IPS-20b (cell line): ENCODE results near the gene DIAPH1.

Experiments
- H3K27ac ChIP-seq: one replicate; pipeline ENCODE4 v1.5.1; 2013; ENCODE audit warnings: low read length
- H3K27me3 ChIP-seq: 2 replicates; pipeline ENCODE4 v1.6.1; 2013; ENCODE audit warnings: mild to moderate bottlenecking, low read length, inconsistent platforms; ENCODE audit not compliant: insufficient read depth
- H3K36me3 ChIP-seq: 2 replicates; pipeline ENCODE4 v1.6.1; 2013; ENCODE audit warnings: low read depth, mild to moderate bottlenecking, inconsistent platforms, low read length, moderate library complexity; ENCODE audit not compliant: insufficient read depth
- H3K4me1 ChIP-seq: 2 replicates; pipeline ENCODE4 v1.6.1; 2013; ENCODE audit warnings: mild to moderate bottlenecking, control low read depth, inconsistent platforms, low read length, moderate library complexity; ENCODE audit not compliant: insufficient read depth
- H3K4me3 ChIP-seq: 2 replicates; pipeline ENCODE4 v1.5.1; 2013; ENCODE audit warnings: mild to moderate bottlenecking, low read length, inconsistent platforms
- H3K9ac ChIP-seq: 2 replicates; pipeline ENCODE4 v1.6.1; 2013; ENCODE audit warnings: low read depth, mild to moderate bottlenecking, inconsistent platforms, low read length, moderate library complexity
- H3K9me3 ChIP-seq: 2 replicates; pipeline ENCODE4 v1.6.1; 2013; ENCODE audit warnings: mild to moderate bottlenecking, low read depth, low read length, inconsistent platforms; ENCODE audit not compliant: insufficient read depth

The DIAPH1 gene

DNA sequence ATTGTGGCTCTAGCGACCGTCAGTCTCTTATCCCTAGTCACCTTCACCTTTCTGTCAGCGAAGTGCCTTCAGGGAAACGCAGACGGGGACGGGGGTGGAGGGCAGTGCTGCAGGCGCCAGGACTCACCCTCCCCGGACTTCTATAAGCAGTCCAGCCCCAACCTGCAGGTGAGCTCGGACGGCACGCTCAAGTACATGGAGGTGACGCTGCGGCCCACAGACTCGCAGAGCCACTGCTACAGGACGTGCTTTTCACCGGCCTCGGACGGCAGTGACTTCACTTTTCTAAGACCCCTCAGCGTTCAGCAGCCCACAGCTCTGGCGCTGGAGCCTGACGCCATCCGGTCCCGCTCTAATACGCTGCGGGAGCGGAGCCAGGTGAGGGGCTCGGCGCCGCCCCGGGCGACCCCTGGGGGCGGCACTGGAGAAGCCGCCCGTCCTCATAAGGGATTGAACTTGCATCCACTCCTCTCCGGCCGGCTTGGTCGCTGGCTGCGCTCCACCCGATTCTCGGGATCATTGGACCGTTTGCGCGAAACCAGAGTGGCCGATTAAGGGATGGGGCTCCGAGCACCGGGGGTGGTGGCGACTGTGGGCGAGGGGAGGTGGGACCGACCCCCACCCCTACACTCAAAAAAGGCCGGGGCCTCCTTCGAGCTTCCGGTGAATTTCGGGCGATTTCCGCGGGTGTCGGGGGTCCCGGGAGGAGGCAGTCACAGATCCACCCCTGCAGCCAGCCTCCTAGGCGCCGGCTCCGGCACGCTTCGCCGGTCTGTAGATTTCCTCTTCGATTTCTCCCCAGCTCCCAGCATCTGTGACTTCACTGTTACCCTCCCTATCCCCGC, 127.3 kb downstream of the DIAPH1 start:
- no peak overlapping the region for H3K4me3 ChIP-seq
- H3K36me3 ChIP-seq: no peaks in the 10 kb centered on the region; the same call in 1 of the 2 replicates
- H3K9me3 ChIP-seq: no peaks in the 10 kb centered on the region
- no peak overlapping the region for H3K27ac ChIP-seq
- H3K4me1 ChIP-seq: peaks cover 29% of the 10 kb centered on the region
- H3K9ac ChIP-seq: no peak overlapping the region
- H3K27me3 ChIP-seq: peaks cover 7% of the 10 kb centered on the region

DNA sequence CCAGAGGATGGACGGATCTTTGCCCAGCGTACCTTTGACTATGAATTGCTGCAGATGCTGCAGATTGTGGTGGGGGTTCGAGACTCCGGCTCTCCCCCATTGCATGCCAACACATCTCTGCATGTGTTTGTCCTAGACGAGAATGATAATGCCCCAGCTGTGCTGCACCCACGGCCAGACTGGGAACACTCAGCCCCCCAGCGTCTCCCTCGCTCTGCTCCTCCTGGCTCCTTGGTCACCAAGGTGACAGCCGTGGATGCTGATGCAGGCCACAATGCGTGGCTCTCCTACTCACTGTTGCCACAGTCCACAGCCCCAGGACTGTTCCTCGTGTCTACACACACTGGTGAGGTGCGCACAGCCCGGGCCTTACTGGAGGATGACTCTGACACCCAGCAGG, 128.0 kb downstream of the DIAPH1 start:
- Histone ChIP-seq H3K27ac (no peak overlapping the region), H3K4me1 (peaks cover 21% of the 10 kb centered on the region), H3K4me3 (no peak overlapping the region), H3K27me3 (peaks cover 14% of the 10 kb centered on the region), H3K36me3 (no peaks in the 10 kb centered on the region; the same call in 1 of the 2 replicates), H3K9me3 (no peaks in the 10 kb centered on the region), H3K9ac (no peak overlapping the region)

DNA sequence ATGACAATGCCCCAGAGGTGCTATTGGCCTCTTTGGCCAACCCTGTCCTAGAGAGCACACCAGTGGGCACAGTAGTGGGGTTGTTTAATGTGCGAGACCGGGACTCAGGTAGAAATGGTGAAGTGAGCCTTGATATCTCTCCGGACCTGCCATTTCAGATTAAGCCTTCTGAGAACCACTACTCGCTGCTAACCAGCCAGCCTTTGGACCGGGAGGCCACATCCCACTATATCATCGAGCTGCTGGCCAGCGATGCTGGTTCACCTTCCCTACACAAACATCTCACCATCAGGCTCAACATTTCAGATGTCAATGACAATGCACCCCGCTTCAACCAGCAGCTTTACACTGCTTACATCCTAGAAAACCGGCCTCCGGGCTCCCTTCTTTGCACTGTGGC, 128.5 kb downstream of the DIAPH1 start:
- Histone ChIP-seq H3K36me3 (no peaks in the 10 kb centered on the region; the same call in 1 of the 2 replicates), H3K9me3 (no peaks in the 10 kb centered on the region), H3K4me1 (peaks cover 16% of the 10 kb centered on the region), H3K4me3 (no peak overlapping the region), H3K9ac (no peak overlapping the region), H3K27ac (no peak overlapping the region), H3K27me3 (peaks cover 19% of the 10 kb centered on the region)

DNA sequence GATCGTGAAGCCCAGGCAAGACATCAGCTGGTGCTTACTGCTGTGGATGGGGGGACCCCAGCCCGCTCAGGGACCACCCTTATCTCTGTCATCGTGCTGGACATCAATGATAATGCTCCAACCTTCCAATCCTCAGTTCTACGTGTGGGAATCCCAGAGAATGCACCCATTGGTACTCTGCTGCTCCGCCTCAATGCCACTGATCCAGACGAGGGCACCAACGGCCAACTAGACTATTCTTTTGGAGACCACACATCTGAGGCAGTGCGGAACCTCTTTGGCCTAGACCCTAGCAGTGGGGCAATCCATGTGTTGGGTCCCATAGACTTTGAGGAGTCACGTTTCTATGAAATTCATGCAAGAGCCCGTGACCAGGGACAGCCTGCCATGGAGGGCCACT, 129.0 kb downstream of the DIAPH1 start:
- H3K36me3 ChIP-seq: no peaks in the 10 kb centered on the region; the same call in 1 of the 2 replicates
- H3K27me3 ChIP-seq: peaks cover 23% of the 10 kb centered on the region
- no peaks in the 10 kb centered on the region for H3K9me3 ChIP-seq
- H3K9ac ChIP-seq: no peak overlapping the region
- H3K4me1 ChIP-seq: peaks cover 12% of the 10 kb centered on the region
- no peak overlapping the region for H3K27ac ChIP-seq
- H3K4me3 ChIP-seq: no peak overlapping the region

DNA sequence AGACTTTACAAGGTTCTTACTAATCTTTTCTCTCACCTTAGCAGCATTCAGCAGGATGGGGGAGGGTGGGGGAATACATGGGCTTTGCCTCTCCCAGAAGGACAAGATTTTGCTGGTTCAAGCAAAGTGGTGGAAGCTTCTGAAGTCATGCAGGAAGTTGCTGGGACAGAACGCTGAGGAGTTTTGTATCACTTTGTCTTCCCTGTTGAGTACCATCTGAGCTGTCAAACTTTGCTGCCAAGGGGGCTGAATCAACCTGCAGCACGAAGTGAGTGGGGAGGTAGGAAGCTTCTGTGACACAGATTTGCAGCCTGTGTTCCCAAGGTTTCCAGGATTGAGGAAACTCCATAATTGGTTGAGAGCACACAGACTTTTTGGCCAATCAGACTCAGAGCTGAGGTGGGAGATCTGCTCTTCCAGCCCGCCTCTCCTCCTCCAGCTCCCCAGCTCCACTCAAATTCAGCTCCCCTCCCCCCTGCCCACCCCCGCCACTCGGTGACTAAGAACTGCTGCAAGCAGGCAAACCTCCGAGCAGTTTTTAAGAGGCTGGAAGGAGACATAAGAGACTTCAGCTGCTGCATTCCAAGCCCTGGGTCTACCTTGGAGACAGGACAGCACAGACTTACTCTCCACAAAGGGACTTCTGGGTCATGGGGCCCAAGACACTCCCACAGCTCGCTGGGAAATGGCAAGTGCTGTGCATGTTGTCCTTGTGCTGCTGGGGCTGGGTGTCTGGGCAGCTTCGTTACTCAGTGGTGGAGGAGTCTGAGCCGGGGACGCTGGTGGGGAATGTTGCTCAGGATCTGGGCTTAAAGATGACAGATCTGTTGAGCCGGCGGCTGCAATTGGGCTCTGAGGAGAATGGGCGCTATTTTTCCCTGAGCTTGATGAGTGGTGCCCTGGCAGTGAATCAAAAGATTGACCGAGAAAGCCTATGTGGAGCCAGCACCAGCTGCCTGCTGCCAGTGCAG, 129.9 kb downstream of the DIAPH1 start, which contains the start of gene PCDHGC5:
Gene PCDHGC5, plus strand, starts transcription at position 491 of the 971 bp plus-strand sequence. Its CDS starts 160 bp downstream, at position 651.
- Histone ChIP-seq H3K9ac (no peak within 1 kb of the TSS), H3K4me1 (peaks cover 9% of the 10 kb centered on the region), H3K27me3 (peaks cover 23% of the 10 kb centered on the region), H3K36me3 (no peaks in the 10 kb centered on the region; the same call in 1 of the 2 replicates), H3K4me3 (no peak within 1 kb of the TSS), H3K27ac (no peak within 1 kb of the TSS), H3K9me3 (no peaks in the 10 kb centered on the region)

DNA sequence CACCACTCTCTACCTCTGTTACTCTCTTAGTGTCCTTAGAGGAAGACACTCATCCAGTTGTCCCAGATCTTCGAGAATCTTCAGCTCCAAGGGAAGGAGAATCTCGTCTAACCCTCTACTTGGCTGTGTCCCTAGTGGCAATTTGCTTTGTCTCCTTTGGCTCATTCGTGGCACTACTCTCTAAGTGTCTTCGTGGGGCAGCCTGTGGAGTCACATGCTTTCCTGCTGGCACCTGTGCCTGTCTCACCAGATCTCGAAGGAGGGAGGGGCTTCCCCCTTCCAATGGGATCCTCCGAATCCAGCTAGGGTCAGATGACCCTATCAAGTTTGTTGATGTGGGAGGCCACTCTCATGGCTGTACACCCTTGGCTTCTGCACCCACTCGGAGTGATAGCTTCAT, 131.7 kb downstream of the DIAPH1 start:
- H3K9ac ChIP-seq: no peak overlapping the region
- H3K4me3 ChIP-seq: no peak overlapping the region
- peaks cover 23% of the 10 kb centered on the region for H3K27me3 ChIP-seq
- H3K27ac ChIP-seq: no peak overlapping the region
- no peaks in the 10 kb centered on the region for H3K9me3 ChIP-seq
- no peaks in the 10 kb centered on the region; the same call in 1 of the 2 replicates for H3K36me3 ChIP-seq
- peaks cover 19% of the 10 kb centered on the region for H3K4me1 ChIP-seq

DNA sequence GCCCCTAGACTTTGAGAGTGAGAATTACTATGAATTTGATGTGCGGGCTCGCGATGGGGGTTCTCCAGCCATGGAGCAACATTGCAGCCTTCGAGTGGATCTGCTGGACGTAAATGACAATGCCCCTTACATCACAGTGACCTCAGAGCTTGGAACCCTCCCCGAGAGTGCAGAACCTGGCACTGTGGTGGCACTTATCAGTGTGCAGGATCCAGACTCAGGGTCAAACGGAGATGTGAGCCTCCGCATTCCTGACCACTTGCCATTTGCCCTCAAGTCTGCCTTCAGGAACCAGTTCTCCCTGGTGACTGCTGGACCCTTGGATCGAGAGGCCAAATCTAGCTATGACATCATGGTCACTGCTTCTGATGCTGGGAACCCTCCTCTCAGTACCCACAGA, 132.7 kb downstream of the DIAPH1 start:
- Histone ChIP-seq H3K36me3 (no peaks in the 10 kb centered on the region; the same call in 1 of the 2 replicates), H3K27ac (no peak overlapping the region), H3K27me3 (peaks cover 23% of the 10 kb centered on the region), H3K9ac (no peak overlapping the region), H3K4me3 (peak overlapping the region; percentile 87; the same call in 1 of the 2 replicates), H3K4me1 (peaks cover 19% of the 10 kb centered on the region), H3K9me3 (no peaks in the 10 kb centered on the region)

DNA sequence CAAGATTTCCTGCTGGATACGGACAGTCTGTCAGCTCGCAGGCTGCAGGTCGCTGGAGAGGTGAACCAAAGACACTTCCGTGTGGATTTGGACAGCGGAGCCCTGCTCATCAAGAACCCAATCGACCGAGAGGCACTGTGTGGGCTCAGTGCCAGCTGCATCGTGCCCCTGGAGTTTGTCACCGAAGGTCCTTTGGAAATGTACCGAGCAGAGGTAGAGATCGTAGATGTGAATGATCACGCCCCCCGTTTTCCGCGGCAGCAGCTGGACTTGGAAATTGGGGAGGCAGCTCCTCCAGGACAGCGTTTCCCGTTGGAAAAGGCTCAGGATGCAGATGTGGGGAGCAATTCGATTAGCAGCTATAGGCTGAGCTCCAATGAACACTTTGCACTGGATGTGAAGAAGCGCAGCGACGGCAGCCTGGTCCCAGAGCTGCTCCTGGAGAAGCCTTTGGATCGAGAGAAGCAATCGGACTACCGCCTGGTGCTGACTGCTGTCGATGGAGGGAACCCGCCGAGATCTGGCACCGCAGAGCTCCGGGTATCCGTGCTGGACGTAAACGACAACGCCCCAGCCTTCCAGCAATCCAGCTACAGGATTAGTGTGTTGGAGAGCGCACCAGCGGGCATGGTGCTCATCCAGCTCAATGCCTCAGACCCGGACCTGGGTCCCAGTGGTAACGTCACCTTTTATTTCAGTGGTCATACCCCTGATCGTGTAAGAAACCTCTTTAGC, 133.3 kb downstream of the DIAPH1 start:
- Histone ChIP-seq H3K9me3 (no peaks in the 10 kb centered on the region), H3K9ac (peak overlapping the region; percentile 75; the same call in 1 of the 2 replicates), H3K27me3 (peaks cover 23% of the 10 kb centered on the region), H3K4me1 (peaks cover 19% of the 10 kb centered on the region), H3K36me3 (no peaks in the 10 kb centered on the region; the same call in 1 of the 2 replicates), H3K4me3 (peak overlapping the region; percentile 87), H3K27ac (no peak overlapping the region)

DNA sequence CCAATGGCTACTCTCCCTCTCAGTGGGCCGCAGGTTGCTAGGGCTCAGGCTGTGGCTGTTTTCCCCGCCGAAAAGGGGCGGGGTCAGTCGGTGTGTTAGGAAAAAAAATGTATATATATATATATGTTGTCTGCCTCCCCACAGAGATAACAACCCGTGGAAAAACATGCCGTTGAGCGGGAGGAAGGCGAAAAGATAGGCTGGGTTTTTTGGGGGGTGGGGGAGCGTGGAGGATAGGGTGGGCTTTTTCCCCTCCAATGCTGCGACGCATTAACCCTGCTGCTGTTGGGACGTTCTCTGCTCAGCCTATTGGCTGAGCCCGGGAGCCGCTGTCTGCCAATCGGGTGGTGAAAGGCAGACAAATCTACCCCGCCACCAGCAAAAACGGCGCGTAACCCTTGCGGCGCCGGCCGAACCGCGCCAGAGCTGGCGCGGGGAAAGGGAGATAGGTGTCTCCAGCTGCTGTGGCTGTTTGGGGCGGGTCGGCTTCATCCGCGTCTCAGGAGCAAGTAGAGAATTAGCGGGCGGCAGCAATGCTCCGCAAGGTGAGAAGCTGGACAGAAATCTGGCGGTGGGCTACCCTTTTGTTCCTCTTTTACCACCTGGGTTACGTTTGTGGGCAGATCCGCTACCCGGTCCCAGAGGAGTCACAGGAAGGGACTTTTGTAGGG, 134.0 kb downstream of the DIAPH1 start, which contains the start of gene PCDHGC4:
Gene PCDHGC4, plus strand, starts transcription at position 390 of the 671 bp plus-strand sequence. Its CDS starts 144 bp downstream, at position 534.
- Histone ChIP-seq H3K27me3 (peaks cover 23% of the 10 kb centered on the region), H3K36me3 (no peaks in the 10 kb centered on the region; the same call in 1 of the 2 replicates), H3K4me1 (peaks cover 19% of the 10 kb centered on the region), H3K27ac (no peak within 1 kb of the TSS), H3K4me3 (peak within 1 kb of the TSS; percentile 87), H3K9me3 (no peaks in the 10 kb centered on the region; the same call in 1 of the 2 replicates), H3K9ac (peak within 1 kb of the TSS; percentile 75; the same call in 1 of the 2 replicates)

DNA sequence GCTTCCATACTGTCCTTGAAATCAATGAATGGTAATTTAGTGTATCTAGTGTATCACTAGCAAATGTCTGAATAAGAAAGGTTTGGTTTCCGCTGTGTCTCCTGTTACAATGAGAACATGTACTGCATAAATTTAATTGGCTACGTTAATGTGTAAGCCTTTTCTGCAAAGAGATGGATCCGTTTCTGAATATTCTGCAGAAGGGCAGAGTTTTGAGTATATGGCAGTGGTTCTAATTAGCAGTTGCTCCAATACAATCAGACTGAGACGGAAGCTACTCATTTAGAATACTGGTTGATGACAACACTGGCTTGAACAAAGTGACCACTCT, 134.5 kb downstream of the DIAPH1 start:
- H3K4me1 ChIP-seq: peaks cover 19% of the 10 kb centered on the region
- peak overlapping the region; percentile 87 for H3K4me3 ChIP-seq
- H3K27ac ChIP-seq: no peak overlapping the region
- no peaks in the 10 kb centered on the region for H3K36me3 ChIP-seq
- H3K9me3 ChIP-seq: no peaks in the 10 kb centered on the region; the same call in 1 of the 2 replicates
- H3K27me3 ChIP-seq: peaks cover 23% of the 10 kb centered on the region
- H3K9ac ChIP-seq: peak overlapping the region; percentile 57; the same call in 1 of the 2 replicates
